Activated CD4-positive, alpha-beta T cell treated with anti-CD3 and anti-CD28 coated beads, Interleukin-2, Interleukin-6, amounts not matched to agents 100 ng/mL and 50 ng/mL, durations not matched to agents 16 hours and 8 hours (primary cell): ENCODE results near the gene OPRM1.

Source experiments
- DNase-seq: peaks from one replicate; pipeline ENCODE4 v3.0.0-alpha.2; 2020

The OPRM1 gene

GRCh38 chr6:154213782-154214181, 174.7 kb downstream of the OPRM1 start:
- no peak for DNase-seq

GRCh38 chr6:154218301-154218700, 179.3 kb downstream of the OPRM1 start:
- no peak for DNase-seq

DNA sequence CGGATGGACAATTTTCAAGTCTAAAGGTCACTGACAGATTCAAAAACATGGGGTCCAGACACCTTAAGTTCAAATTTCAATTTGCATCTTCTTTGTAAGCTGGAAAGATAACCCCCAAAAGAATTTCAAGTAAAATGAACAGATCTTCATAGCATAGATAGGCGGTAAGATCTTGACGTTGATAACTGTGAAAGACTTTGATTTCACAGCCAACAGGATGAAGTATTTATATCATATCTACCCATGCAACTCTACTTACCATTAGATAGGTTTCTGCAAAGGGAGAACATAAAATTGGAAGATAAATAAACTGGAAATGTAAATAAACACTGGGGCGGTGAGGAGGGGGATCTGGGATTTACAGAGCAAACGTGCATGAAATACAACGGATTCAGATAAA, 179.7 kb downstream of the OPRM1 start:
- no peak for DNase-seq

- no peak for DNase-seq
Measured at GRCh38 chr6:154219250-154219649, 180.2 kb downstream of the OPRM1 start.

DNA sequence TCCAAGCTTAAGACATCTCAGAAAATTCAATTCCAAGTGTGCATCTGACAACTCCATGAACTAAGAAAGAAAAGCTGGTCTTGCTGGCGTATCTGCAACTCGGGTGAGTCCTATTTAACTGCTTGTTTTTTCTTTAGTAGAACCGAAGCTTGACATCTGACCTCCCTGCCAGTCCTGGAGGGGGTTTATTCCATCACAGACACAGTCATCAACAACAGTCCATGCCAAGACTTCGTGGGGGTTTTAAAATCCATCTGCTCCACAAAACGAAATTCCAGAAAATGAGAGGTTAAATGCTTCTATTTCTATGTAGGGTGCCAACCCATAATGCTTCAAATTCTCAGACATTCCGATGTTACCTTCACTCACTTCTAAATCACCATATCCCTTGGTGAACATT, 183.7 kb downstream of the OPRM1 start:
- no peak for DNase-seq

- no peak for DNase-seq
Measured at GRCh38 chr6:154223296-154223695, 184.3 kb downstream of the OPRM1 start.

DNA sequence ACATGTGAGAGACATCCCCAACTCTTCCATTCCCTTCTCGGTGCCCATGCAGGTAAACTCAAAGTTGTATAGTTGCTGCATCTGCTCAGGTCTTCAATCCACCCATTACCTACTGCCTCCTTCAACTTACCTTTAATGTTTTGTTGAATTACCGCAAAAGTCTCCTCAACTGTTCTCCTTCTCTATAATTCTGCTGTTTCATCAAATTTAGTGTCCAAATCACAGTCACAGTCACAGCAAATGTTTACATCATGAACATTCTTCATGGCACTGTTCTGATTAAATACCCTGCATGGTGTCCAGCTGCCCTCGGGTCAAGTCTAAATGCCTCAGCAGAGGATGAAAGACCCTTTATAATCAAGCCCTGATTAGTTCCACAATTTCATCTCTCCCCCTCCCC, 187.4 kb downstream of the OPRM1 start:
- DNase-seq: no peak

DNA sequence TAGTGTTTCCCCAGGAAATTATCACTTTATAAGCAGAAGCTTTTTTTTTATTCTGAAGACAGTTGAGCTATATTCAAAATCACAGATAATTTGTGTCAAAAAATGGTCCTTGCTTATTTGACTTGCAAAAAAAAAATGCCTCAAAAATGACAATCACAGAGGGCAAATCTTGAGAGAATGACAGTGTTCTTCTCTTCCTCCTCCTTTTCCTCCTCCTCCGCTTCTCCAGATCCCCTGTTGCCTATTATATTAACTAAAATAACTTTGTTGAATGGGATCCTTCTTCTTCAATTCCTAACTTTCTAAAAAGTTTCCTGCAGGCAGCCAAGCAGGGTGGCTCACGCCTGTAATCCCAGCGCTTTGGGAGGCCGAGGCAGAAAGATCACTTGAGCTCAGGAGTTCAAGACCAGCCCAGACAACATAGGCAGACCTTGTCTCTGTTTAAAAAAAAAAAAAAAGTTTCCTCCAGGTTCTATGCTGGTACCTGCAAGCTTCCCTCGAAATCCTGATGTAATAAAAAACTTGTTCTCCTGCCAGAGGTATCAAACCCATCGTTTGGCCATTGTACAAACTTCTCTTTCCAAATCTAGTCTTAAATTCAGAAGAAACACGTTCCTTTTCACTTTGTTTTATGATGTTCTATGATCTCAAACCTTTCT, 189.0 kb downstream of the OPRM1 start:
- DNase-seq: no peak

GRCh38 chr6:154228521-154228905, 189.5 kb downstream of the OPRM1 start:
- DNase-seq: no peak

- DNase-seq: peak; percentile 82
Measured at GRCh38 chr6:154229786-154230185, 190.7 kb downstream of the OPRM1 start.

DNA sequence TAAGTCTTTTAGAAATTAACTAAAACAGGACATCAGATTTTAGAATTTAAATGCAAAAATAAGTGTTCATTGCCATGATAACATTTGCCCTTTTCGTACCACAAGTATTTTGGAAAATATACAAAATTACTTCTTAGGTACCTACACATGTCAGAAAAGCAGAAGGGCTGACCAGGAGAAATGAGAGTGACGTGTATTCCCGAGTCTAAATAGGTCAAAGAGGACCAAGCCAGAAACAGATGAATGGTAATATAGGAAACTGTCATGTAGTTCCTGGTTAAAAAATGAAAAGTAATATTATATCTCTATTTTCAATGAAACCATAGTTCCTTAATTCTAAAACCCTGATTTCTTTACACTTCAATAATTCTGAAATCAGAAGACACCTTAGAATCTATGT, 191.4 kb downstream of the OPRM1 start:
- no peak for DNase-seq

DNA sequence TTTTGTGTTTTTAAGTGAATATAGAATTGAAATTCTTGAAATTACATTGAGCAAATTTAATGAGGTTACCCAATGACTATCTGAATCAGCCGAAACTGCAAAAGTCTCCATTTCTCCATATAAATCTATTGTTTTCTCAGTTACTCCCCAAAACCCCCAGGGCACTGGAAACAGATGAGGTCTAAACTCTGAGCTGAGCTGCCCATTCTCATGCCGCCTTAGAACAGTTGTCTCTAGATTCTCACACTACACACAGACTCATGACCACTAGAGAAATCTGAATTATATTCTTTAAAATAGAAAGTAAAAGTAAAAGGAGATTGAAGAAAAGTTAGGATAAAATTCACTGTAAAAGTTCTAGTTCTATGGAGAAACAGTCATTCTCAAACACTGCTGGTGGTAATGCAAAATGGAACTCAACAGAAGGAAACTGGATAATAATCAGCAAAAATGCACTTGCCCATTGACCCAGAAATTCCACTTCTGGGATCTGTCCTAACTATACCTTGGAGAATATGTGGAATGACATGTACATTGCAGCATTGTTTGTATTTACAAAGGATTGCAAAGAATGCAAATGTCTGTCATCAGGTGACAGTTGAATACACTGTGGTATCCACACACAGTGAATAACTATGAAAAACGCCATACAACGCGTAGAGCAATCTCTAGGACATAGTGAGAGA, 192.0 kb downstream of the OPRM1 start:
- no peak for DNase-seq

- DNase-seq: no peak
Measured at GRCh38 chr6:154232013-154232910, 193.2 kb downstream of the OPRM1 start.

DNA sequence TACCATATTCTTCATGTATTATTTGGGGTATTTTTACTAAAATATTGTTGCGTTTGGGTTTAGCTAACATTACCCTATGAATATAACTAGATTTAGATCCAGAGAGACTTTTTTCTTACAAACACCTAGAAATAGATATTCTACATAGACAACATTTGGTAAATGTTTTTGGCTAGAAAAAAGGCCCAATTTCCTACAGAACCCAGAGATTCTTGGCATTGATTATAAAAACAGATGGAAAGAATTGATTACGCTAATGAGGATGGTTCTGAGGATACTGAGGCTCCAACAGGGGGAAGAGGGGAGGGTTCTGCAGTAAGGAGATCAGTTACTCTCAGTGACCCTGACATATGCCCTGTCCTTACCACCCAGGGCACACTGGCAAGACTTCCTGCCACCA, 194.3 kb downstream of the OPRM1 start:
- no peak for DNase-seq

- DNase-seq: no peak
Measured at GRCh38 chr6:154234019-154234772, 195.2 kb downstream of the OPRM1 start.

GRCh38 chr6:154236646-154237301, 197.7 kb downstream of the OPRM1 start:
- no peak for DNase-seq

DNA sequence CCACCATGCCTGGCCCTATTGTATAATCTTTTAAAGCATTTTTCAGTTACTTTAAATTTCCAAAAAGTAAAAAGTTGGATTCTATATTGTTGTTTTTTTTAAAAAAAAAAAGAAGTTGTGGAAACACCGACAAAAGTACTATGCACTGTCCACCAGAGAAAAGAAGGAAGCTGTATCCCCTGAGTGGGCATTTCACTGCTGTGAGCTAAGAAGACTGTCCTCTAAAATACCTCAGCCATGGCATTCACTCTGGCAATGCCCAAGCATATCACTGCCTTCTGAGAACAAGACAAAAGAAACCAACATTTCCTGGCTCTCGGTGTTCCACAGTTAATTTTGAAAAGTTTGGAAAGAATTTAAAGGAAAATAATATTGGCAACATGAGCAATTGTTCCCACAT, 199.8 kb downstream of the OPRM1 start:
- no peak for DNase-seq

GRCh38 chr6:154239392-154239791, 200.4 kb downstream of the OPRM1 start:
- peak; percentile 49 for DNase-seq

DNA sequence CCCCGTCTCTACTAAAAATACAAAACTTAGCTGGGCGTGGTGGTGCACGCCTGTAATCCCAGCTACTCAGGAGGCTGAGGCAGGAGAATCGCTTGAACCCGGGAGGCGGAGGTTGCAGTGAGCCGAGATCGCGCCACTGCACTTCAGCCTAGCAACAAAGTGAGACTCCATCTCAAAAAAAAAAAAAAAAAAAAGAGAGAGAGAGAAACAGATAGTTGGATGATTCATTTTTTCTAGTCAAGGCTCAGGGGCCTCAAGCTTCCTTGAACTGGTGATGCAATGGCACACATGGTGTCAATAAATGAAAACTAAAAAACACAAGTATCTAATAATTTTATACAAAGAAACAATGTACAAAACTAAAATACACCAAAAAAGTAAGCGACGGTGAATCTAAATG, 202.0 kb downstream of the OPRM1 start:
- DNase-seq: peak; percentile 56

DNA sequence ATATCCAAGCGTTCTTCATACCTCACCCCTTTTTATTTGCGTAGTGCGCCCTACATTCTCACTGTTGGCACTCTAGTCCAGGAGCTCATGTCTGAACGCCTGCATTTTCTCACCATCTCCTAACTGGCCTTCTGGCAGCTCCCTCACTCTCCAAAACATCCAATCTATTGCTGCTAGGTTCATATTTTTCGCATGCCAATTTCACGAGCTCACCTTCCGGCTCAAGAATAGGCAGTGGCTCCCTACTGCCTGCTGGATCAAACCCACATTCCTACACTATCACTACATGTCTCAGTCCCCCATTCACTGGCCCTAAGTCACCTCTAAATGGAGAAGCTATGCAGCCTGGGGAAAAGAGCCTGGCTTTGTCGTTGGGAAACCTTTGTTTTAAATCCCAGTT, 202.5 kb downstream of the OPRM1 start:
- DNase-seq: no peak

DNA sequence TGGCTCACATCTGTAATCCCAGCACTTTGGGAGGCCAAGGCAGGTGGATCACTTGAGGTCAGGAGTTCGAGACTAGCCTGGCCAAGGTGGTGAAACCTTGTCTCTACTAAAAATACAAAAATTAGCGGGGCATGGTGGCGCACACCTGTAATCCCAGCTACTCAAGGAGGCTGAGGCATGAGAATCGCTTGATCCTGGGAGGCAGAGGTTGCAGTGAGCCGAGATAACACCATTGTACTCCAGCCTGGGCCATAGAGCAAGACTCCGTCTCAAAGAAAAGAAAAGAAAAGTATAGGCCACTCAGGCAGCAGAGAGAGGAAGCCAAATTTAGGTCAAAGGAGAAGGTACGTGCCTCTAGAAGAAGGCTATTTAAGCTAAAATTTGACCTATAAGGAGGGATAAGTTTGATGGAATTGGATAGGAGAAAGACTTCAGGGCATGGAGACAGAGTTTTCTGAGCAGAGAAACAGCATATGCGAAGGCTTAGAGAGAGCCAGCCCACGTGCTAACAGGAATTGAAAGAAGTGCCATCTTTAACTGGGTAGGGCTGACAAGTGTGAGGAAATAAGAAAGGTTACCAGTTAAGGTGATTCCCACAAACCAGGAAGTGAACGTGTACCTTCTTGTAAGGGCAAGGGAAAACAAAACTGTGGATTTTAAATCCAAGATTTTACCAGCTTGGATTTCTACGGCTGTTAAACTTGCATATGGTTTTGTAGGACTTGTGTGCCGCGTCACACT, 203.7 kb downstream of the OPRM1 start:
- no peak for DNase-seq
